WTC11 (cell line): ENCODE data around the gene GPR61.

Experiments used
- CBFB ChIP-seq: sonication (generic); formaldehyde crosslinking; IDR thresholded peaks from 2 replicates; pipeline ENCODE4 v1.8.1; 2022; ENCODE audit warnings: mild to moderate bottlenecking, low read depth, missing genetic modification reagents
- FOXK1 ChIP-seq: sonication (generic); formaldehyde crosslinking; IDR thresholded peaks from 2 replicates; pipeline ENCODE4 v1.8.0; 2022; ENCODE audit warnings: mild to moderate bottlenecking, moderate library complexity, missing genetic modification reagents
- NFYB ChIP-seq: sonication (generic); formaldehyde crosslinking; conservative IDR thresholded peaks from 2 replicates; pipeline ENCODE4 v1.8.0; 2022; ENCODE audit warnings: low read depth, missing genetic modification reagents
- RELA ChIP-seq: sonication (generic); formaldehyde crosslinking; IDR thresholded peaks from 2 replicates; pipeline ENCODE4 v1.8.1; 2022; ENCODE audit warnings: missing genetic modification reagents, mild to moderate bottlenecking, borderline replicate concordance
- TEAD1 ChIP-seq: sonication (generic); formaldehyde crosslinking; IDR thresholded peaks from 2 replicates; pipeline ENCODE4 v1.8.0; 2022; ENCODE audit warnings: mild to moderate bottlenecking, missing genetic modification reagents
- ZNF121 ChIP-seq: sonication (generic); formaldehyde crosslinking; IDR thresholded peaks from 2 replicates; pipeline ENCODE4 v1.8.0; 2023; ENCODE audit warnings: missing genetic modification reagents
- TF ChIP-seq, protein P1 (sequence below): sonication (generic); formaldehyde crosslinking; IDR thresholded peaks from 2 replicates; pipeline ENCODE4 v1.8.1; 2023; ENCODE audit warnings: mild to moderate bottlenecking, missing genetic modification reagents, moderate library complexity
- TF ChIP-seq, protein P2 (sequence below): fragments of 200-600 bp; IDR thresholded peaks from 2 replicates; pipeline ENCODE4 v1.8.0; 2022; ENCODE audit warnings: antibody characterized with exemption
- TF ChIP-seq, protein P3 (sequence below): fragments of 250-450 bp; sonication (Bioruptor Pico); IDR thresholded peaks from 2 replicates; pipeline ENCODE4 v2.1.2; 2022; ENCODE audit warnings: mild to moderate bottlenecking, moderate library complexity
- TF ChIP-seq, protein P4 (sequence below): sonication (generic); formaldehyde crosslinking; IDR thresholded peaks from 2 replicates; pipeline ENCODE4 v1.8.0; 2023; ENCODE audit warnings: mild to moderate bottlenecking, missing genetic modification reagents
- TF ChIP-seq, protein P5 (sequence below): sonication (generic); formaldehyde crosslinking; IDR thresholded peaks from 2 replicates; pipeline ENCODE4 v1.8.0; 2022; ENCODE audit warnings: mild to moderate bottlenecking, missing genetic modification reagents
- TF ChIP-seq, protein P6 (sequence below): sonication (generic); formaldehyde crosslinking; IDR thresholded peaks from 2 replicates; pipeline ENCODE4 v1.8.1; 2022; ENCODE audit warnings: mild to moderate bottlenecking, missing genetic modification reagents, moderate library complexity, borderline replicate concordance
- TF ChIP-seq, protein P7 (sequence below): sonication (generic); formaldehyde crosslinking; conservative IDR thresholded peaks from 2 replicates; pipeline ENCODE4 v1.8.1; 2022; ENCODE audit warnings: mild to moderate bottlenecking, missing genetic modification reagents

DNA sequence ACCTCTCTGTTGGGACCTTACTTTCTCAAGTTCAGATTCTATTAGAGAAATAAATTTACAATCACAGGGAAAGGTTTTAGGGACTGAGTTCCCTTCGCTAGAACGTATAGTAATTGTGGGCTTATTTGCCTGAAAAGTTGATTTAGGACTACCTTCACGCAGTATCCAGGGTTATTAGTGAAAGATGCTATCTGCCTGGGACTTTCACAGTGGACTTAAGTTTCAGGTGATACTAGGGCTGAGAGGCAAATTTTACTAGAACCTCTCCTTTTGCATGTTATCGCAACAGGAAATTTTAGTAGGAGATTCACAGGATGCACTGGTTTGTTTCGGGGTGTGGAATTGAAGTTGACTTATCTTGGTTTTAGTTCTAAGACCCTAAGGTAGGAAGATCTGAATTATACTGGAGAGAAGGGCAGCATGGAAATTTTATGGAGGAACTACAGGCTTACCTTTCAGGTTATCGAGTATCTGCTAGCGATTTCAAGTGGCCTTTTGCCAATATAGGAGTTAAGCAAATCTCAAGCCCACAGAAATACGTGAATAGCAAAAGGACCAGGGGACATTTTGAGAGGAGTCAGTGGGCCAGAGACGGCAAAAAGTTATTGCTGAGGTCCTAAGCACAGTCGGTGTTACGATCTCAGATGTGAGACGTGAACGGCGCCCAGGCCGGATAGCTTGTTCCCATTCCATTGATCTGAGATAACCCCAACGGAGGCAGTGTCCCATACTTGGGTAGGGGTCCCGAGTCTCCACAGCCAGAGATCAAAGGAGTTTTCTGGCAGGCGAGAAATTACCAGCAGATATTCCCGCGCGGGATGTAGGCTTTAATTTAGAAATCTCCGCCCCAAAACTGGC, 8.0 kb downstream of the GPR61 start:
- no peak for TF ChIP-seq CBFB (CRISPR knock-in tag)
- TF ChIP-seq, protein P1, sequence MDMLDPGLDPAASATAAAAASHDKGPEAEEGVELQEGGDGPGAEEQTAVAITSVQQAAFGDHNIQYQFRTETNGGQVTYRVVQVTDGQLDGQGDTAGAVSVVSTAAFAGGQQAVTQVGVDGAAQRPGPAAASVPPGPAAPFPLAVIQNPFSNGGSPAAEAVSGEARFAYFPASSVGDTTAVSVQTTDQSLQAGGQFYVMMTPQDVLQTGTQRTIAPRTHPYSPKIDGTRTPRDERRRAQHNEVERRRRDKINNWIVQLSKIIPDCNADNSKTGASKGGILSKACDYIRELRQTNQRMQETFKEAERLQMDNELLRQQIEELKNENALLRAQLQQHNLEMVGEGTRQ (CRISPR knock-in tag): no peak
- TF ChIP-seq, protein P2, sequence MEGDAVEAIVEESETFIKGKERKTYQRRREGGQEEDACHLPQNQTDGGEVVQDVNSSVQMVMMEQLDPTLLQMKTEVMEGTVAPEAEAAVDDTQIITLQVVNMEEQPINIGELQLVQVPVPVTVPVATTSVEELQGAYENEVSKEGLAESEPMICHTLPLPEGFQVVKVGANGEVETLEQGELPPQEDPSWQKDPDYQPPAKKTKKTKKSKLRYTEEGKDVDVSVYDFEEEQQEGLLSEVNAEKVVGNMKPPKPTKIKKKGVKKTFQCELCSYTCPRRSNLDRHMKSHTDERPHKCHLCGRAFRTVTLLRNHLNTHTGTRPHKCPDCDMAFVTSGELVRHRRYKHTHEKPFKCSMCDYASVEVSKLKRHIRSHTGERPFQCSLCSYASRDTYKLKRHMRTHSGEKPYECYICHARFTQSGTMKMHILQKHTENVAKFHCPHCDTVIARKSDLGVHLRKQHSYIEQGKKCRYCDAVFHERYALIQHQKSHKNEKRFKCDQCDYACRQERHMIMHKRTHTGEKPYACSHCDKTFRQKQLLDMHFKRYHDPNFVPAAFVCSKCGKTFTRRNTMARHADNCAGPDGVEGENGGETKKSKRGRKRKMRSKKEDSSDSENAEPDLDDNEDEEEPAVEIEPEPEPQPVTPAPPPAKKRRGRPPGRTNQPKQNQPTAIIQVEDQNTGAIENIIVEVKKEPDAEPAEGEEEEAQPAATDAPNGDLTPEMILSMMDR: no peak
- no peak for TF ChIP-seq TEAD1 (CRISPR knock-in tag)
- TF ChIP-seq, protein P3, sequence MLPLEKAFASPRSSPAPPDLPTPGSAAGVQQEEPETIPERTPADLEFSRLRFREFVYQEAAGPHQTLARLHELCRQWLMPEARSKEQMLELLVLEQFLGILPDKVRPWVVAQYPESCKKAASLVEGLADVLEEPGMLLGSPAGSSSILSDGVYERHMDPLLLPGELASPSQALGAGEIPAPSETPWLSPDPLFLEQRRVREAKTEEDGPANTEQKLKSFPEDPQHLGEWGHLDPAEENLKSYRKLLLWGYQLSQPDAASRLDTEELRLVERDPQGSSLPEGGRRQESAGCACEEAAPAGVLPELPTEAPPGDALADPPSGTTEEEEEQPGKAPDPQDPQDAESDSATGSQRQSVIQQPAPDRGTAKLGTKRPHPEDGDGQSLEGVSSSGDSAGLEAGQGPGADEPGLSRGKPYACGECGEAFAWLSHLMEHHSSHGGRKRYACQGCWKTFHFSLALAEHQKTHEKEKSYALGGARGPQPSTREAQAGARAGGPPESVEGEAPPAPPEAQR (CRISPR knock-in tag): no peak
- no peak for TF ChIP-seq FOXK1 (CRISPR knock-in tag)
- TF ChIP-seq NFYB (CRISPR knock-in tag): no peak
- TF ChIP-seq, protein P4, sequence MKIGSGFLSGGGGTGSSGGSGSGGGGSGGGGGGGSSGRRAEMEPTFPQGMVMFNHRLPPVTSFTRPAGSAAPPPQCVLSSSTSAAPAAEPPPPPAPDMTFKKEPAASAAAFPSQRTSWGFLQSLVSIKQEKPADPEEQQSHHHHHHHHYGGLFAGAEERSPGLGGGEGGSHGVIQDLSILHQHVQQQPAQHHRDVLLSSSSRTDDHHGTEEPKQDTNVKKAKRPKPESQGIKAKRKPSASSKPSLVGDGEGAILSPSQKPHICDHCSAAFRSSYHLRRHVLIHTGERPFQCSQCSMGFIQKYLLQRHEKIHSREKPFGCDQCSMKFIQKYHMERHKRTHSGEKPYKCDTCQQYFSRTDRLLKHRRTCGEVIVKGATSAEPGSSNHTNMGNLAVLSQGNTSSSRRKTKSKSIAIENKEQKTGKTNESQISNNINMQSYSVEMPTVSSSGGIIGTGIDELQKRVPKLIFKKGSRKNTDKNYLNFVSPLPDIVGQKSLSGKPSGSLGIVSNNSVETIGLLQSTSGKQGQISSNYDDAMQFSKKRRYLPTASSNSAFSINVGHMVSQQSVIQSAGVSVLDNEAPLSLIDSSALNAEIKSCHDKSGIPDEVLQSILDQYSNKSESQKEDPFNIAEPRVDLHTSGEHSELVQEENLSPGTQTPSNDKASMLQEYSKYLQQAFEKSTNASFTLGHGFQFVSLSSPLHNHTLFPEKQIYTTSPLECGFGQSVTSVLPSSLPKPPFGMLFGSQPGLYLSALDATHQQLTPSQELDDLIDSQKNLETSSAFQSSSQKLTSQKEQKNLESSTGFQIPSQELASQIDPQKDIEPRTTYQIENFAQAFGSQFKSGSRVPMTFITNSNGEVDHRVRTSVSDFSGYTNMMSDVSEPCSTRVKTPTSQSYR (CRISPR knock-in tag): no peak
- TF ChIP-seq, protein P5, sequence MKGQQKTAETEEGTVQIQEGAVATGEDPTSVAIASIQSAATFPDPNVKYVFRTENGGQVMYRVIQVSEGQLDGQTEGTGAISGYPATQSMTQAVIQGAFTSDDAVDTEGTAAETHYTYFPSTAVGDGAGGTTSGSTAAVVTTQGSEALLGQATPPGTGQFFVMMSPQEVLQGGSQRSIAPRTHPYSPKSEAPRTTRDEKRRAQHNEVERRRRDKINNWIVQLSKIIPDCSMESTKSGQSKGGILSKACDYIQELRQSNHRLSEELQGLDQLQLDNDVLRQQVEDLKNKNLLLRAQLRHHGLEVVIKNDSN (CRISPR knock-in tag): no peak
- TF ChIP-seq, protein P6, sequence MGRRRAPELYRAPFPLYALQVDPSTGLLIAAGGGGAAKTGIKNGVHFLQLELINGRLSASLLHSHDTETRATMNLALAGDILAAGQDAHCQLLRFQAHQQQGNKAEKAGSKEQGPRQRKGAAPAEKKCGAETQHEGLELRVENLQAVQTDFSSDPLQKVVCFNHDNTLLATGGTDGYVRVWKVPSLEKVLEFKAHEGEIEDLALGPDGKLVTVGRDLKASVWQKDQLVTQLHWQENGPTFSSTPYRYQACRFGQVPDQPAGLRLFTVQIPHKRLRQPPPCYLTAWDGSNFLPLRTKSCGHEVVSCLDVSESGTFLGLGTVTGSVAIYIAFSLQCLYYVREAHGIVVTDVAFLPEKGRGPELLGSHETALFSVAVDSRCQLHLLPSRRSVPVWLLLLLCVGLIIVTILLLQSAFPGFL: no peak
- TF ChIP-seq, protein P7, sequence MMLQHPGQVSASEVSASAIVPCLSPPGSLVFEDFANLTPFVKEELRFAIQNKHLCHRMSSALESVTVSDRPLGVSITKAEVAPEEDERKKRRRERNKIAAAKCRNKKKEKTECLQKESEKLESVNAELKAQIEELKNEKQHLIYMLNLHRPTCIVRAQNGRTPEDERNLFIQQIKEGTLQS (CRISPR knock-in tag): no peak
- TF ChIP-seq RELA: no peak
- TF ChIP-seq ZNF121: no peak
